Activated CD4-positive, alpha-beta T cell treated with anti-CD3 and anti-CD28 coated beads, Interleukin-2, amount 50 U/mL, for 24 hours (primary cell): Measurements from ENCODE around the gene LCE7A.

Experiments
- DNase-seq, 2 donors: peaks; one replicate each; pipeline ENCODE4 v3.0.0-alpha.2; 2020; ENCODE audit warnings: low read depth in 1 of 2, low spot score in 1 of 2

The LCE7A gene, protein sequence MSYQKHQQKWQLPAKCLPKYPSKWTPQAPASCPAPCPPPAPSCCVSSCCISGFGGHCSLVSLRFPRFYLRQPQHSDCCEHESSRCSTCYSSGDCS

DNA sequence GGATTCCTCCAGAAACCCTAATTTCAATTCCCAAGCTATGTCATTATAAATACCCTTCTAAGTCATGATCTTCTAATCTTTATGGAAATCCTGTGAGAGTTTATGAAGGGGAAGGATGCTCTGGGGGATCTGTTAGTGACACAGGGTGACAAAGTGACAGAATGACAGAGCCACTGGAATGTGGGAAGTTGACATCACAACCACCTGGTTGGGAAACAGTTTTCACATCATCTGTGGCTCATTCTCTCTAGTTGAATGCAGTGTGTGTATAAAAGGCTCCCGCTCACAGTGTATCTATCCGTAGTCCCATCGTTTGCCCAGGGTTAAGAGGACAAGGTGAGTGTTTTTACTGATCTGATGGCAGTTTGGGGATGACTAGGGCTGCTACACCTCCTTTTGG lies at the start of gene LCE7A:
TSS of gene LCE7A (plus strand) at position 301 of the 400 bp plus-strand sequence. CDS start 702 bp downstream, outside the sequence.
- no peak for DNase-seq

DNA sequence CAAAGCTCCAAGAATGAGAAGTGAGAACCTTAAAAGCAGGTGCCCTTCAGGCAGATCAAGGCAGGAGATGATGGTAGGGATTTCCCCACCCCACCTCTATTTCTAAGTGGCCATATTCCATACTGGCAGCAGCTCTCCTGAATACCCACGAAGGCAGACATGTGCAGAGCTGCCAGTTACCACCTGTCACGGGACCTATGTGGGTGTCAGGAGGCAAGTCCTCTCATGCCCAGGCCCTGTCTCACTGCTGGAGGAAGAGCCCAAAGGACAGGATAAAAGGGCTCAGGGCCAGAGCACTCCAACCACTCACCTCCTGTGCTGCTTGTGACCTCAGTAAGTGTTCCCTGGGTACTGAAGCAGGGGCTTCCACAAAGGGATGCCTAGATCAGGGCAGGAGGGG lies 48.7 kb upstream of the LCE7A start:
- DNase-seq = no peak

DNA sequence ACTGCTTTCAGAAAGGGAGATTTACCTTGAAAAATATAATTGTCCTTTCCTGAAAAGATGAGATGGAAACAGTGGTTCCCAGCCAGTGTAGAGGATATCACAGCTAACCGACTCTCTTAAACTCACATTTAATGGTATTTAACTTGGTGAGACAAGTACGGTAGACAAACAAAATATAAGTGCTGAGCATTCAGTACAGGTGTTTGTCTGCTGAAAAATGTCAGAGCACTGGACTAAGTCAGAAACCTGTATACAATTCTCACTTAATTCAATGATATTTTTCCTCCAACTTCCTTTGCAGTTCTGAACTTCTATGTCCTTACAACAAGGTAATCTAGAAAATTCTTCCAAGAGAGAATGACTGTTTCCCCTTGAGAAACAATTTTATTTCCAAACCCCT lies 48.1 kb upstream of the LCE7A start, which contains the start of gene LCE1B:
TSS of gene LCE1B (plus strand) at position 301 of the 400 bp plus-strand sequence. CDS start 476 bp downstream, outside the sequence.
- DNase-seq = no peak

DNA sequence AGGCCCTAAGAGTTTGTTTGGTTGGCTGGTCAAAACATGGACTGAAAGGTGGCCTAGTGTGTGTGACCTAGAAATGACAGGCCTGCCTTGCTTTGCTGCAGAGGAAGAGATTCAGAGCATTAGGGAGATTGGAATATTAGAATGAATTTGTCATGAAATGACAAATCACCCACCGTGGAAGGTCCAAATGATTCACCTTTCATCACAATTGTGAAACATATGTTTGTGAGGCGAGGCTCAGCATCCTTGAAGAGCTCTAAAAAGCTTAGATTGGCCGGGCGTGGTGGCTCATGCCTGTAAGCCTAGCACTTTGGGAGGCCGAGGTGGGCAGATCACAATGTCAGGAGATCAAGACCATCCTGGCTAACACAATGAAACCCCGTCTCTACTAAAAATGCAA lies 42.5 kb upstream of the LCE7A start:
- no peak for DNase-seq

DNA sequence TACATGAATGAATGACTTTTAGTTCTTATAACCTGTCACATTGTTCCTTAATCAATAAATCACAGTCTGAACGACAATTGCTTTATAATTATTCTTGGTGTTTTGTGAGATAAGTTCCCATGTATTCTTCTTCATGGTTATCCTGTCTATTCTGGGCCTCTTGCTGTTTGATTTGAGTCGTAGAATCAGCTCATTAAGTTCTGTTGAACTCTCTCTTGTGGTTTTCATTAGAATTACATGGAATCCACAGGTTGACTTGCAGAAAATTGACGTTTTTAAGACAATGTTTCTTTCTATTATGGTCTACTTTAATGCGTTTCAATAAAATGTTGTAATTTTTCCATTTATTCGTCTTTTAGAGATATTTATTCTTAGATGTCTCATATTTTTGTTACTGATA lies 36.5 kb upstream of the LCE7A start:
- DNase-seq = no peak

DNA sequence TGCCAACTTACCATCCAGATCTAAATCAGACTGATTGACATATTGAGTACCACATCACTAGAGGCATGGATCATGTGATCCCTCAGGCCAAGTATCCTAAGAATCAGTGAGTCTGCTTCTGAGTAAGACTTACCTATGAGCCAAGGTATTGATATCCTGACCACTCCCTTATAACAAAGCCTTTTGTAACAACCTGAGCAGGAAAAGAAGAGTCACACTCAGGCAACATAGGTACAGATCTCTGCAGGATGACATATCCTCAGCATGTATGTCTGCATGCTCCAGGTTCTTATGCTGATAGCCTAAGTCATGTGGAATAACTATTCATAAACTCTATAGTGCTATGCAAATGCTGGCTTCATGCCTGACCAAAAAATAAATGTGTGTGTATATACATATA lies 34.8 kb upstream of the LCE7A start:
- DNase-seq = no peak

DNA sequence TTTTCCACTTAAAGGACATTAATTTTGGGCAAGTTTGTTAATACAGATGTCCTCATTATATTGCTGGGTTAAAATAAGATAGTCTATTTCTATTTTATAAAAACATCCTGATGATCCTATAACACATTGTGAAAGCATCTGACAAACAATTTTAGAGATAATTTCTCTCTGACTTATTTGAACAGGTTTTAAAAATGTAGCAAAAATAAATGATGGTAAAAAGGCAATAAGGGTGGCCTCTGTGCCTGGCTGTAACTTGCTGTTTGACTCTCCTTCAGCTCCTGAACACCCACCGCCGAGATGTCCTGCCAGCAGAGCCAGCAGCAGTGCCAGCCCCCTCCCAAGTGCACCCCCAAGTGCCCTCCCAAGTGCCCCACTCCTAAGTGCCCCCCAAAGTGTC lies 32.6 kb upstream of the LCE7A start, which contains the start of gene LCE1A:
TSS of gene LCE1A (plus strand) at position 301 of the 400 bp plus-strand sequence. CDS start at position 301, 0 bp downstream.
- no peak for DNase-seq

DNA sequence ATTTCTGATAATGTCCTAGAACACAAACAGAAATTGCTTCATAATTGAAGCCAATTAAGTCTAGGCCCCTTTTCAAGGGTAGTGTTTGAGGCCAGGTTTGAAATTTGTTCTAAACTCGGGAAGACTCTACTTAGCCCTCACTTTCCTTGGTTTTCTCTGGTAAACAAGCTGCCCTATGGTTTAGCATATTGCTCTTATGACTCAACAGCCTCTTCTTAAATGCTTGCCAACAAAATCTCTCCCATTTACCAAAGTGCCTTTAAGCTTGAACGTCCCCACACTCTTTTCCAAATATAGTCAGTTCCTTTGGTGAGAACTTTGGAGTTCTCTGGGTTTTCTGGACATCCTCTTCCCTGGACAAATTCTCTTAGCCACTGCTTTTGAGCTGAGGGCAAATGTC lies 22.9 kb upstream of the LCE7A start:
- DNase-seq = no peak

DNA sequence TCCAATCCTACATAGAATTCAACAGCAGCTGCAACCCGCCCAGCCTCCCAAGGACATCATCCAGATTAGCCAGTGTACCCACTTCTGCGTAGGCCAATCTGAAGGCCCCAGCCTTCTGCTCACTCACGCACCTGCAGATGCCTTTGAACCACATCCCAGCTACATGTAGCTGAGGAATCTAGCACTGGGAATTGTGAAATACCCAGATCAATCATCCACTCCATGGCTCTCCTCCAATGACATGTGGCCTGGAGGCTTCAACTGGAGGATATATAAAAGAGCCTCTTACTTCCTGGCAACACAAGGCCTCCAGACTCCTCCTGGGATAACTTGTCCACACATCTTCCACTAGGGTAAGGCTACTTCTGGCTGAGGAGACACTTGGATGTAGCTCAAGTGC lies 17.2 kb upstream of the LCE7A start, which contains the start of gene LCE6A:
TSS of gene LCE6A (plus strand) at position 301 of the 400 bp plus-strand sequence. CDS start 665 bp downstream, outside the sequence.
- DNase-seq = no peak

DNA sequence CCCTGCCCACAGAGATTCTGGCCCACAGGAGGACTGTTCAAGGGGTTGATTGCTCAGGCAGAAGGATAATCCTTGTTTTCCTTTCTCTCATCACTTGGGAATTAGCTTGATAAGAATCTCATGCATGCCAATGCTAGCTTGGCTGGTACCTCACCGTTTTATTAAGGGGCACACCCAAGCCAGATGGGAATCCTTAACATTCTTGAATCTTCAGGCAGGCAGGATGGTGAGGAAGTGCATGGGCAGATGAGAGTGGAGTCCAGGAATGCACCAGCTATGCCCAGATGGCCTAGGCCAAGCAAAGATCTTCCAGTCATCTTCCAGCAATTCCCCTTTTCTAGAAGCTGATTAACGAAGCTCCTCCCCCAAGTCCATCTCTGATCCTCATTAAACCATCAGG lies 4.1 kb upstream of the LCE7A start:
- no peak for DNase-seq

DNA sequence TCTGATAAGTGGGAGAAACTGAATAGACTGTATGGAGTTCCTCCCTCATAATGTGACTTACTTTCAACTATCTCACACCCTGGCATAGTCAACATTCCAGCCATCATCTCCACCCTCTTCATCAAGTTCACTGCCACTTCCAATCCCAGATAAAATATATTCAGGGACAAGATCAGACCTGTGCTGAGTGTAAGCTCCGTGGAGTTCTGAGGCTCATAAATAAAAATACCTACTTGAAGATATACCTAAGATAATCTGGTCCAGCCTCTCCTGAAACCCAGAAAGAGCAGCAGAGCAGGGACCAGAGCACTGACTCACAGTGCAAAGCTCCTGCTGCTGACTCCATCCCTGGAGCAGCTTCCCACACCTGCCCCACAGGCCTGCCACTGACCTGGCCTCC lies 1.7 kb upstream of the LCE7A start:
- DNase-seq = no peak

DNA sequence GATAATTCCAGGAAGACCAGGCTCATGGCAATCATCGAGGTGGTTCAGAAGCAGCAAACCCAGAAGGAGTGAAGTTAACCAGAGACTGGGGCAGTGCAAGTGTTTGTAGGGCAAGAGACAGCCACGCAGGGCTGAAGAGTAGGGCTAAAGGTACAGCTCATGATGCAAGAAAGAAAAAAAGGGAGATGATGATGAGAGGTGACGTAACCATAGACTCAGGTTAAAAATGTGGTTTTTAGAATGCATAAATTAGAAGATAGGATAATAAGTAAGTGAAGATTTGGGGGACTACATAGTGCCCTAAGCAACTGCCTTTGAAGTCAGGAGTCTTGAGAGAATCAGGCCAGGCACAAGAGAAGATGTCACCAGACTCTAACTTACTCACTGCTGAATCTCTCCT lies 333 bp downstream of the LCE7A start:
- DNase-seq = no peak

DNA sequence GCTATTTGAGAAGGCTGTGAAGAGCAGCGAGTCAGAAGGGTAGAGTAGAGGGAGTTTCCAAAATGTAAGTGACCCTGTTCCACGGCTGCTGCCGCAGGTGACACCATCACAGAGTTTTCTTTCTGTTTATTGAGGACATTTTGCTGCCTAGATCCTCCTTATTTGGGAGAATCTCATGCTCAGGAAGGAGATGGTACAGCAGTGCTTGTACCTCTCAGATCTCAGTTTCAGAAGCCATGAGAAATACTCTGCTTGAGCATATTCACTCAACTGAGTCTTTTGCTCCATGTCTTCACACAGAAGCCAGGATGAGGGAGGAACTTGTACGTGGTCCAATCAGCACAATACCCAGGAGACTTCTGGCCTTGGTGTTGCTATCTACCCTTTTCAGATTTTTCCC lies 1.6 kb downstream of the LCE7A start:
- no peak for DNase-seq

DNA sequence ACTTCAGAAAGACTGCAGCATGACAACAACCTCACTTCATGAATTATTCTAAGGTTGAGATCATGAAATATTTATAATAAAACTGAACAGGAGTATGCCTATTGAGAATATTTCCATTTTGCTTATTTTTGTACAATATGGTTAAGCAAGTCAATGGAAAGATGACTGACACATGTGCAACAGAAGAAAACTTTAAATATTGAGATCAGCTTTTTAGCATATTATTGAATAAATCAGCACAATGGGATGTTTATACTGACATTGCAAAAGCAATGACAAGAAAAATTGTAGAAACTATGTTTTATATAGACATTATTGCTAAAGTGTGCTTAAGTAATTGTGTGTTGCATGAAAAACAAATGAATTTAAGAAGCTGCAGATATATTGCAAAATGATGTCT lies 4.6 kb downstream of the LCE7A start:
- DNase-seq = no peak

DNA sequence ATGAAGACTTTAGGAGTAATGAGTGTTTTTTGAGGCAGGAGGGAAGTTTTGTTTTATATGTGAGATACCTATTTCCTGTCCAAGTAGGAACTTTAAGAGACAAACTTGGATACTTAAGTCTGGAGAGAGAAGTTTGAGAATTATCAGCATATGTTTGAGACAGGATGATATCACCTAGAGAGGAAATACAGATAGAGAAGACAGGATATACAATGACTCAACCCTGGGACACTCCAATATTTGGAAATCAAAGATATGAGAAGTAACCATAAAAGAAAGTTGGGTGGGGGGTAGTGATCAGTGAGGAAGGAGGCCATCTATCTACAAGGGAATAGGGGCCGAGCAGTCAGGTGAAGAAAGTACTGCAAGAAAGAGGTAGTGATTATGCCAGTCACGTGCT lies 6.5 kb downstream of the LCE7A start:
- no peak for DNase-seq

DNA sequence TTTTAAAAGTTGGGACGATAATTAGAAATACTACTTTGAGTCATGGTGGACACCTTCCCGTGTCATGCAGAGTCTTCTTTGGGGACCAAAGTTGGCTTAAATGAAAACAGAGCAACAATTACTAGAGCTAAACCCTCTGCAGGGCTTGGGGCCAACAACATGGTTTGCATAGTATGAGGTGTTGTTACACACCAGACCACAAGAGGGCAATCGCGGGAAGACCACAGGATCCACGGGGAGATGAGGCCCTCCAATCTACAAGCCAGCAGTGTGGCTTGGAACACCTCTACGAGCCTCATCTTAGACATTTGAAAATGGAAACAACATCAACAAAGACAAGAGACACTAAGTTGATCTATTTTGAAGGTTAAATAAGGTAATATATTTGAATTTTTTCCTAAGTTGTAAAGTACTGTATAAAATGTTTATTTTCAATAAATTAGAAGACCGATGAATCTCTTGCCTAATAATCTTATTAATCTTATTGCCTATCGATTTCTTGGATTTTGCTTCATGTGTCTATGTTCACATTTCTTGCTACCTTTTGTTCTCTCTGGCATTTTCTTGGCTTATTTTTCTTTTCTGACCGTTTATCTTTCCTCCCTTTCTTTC lies 10.1 kb downstream of the LCE7A start:
- DNase-seq = peak; percentile 7 to 57

DNA sequence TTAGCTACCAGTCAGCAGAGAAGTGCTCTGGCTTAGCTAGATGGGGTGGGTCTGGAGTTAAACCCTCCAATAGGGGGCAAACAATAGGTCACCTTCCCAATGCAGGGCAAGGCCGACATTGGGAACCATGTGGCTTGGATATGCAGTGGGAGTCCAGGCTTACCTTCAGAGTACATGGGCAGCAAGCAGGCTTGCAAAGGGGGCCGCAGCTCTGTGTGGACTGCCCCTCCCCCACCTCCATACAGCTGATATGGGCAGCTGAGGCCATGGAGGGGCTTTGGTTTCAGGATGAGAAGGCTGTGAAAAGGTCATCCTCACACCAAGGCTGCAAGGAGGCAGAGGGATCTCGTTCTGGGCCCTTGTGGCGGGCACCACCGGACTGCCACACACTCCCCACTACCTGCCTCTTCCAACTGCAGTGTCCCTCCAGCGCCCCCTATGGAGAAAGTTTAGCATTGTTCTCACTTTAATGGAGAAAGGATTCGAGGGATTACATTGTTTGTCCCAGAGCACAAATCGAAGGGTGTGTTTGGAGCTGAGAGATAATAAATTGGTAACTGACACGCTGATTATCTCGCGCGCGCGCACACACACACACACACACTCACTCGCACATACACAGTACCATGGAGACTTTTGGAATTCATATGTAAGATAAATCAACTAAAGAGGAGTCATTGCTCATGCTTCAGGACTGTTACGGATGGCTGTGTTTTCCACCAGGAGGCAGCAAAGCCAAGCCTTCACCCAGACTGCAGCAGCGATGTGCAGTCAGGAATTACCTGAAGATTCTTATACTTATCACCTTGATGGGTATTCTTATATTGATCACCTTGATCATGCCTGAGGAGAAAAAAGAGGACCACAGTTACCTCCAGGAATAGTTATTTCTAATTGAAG lies 11.3 kb downstream of the LCE7A start:
- no peak for DNase-seq

DNA sequence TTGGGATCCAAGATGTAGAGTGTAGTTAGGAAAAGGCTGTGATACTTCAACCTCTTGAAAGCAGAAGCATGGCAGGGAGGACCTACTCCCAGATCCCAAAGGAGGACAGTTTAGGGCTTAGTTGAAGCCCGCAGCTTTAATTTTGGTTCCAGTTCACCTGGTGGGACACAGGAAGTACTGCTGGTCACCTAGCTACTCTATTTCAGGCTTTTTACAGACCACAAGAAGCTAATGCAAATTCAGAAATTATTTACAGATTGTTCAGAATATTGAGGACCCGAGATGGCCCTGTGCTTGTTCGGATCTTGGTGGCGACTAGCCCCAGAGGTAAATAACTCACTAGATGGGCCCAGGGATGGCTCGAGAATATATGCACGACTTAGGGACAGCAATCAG lies 11.9 kb downstream of the LCE7A start:
- DNase-seq = no peak

DNA sequence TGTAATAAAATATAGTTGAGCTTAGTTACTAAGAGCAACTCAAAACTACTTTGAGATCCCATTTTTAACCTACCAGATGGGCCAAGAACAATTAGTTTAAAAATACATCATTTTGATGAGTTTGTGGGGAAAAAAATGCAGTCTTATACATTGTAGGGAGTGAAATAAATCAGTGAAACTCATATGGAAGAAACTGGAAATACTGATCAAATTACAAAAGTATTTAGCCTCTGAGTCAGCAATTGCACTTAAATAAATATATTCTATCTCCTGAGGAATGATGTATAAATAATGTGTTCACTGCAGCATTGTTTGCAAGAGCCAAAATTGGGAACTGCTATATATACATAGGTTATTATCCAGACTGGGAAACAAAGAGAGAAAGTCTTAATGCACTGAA lies 13.7 kb downstream of the LCE7A start:
- no peak for DNase-seq

DNA sequence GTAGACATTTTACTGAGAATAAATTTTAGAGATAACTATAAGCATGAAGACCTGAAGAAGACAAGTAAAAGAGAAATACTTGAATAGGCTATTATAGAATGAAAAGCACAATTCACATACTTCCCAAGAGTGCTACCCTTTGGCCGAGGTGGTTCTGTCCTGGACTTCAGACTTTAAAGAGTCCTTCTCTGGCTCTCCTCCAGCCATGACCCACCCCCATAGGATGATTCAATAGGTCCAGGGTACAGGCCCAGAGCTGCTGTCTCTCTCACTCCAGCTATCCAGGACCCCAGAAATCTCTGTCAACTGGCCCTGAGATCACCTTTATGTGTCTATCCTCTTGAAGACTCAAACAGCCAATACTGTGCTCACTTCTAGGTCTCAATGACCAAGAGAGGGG lies 17.0 kb downstream of the LCE7A start:
- no peak for DNase-seq

DNA sequence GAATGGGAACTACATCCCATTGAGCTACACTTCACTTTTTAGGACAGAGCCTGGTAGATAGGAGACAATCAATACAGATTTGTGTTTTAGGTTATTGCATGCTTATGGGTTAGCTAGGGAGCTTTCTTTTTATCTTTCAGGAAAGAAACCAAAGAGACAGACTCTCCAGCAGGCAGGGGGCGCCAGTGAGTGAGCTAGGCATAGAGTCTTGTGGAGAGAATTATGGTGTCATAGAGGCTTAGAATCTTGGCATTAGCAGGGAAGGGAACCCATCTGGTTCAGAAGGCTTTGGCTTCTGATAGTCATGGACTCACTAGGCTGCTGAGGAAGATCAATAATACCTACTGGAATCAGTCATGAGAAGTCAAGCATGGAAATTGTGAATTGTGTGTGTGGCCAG lies 18.2 kb downstream of the LCE7A start, which contains the start of gene SMCP:
TSS of gene SMCP (plus strand) at position 281 of the 400 bp plus-strand sequence. CDS start 6,101 bp downstream, outside the sequence.
- DNase-seq = no peak
